Measurements from ENCODE around the gene SEPTIN6.

SEPTIN6 gene

DNA sequence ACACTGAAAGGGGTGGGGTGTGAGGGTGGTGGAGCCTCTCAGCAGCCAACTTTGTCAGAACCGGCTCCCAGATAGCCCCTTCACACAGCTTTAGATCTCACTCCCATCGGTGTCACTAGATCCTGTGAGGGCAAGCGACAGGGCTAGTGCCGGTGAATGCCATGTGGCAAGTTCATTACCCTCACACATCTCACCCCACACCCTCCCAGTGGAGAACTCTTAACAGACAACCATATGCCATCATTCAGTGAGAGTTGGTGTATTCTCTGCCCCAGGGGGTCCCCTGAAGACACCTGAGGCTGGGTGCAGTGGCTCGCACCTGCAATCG, 15.3 kb downstream of the SEPTIN6 start:
- Histone ChIP-seq H3K18ac (ENCODE audit: low read length) (no peak overlapping the region), H3K79me1 (ENCODE audit: low read length) (no peaks in the 10 kb centered on the region), H3K79me2 (ENCODE audit: control insufficient read depth, insufficient read depth, low read length, poor library complexity) (peaks cover 4% of the 10 kb centered on the region), H2AFZ (ENCODE audit: insufficient read depth, low read length, poor library complexity) (no peak overlapping the region), H3K4ac (ENCODE audit: low read depth, low read length) (no peak overlapping the region), H2BK12ac (ENCODE audit: low read length) (no peak overlapping the region), H3K4me1 (ENCODE audit: control insufficient read depth in 1 of 2, insufficient read depth in 2 of 2, low read length in 2 of 2) (no peaks in the 10 kb centered on the region), H3K4me3 (ENCODE audit: low read depth, low read length) (no peak overlapping the region), H3K27ac (ENCODE audit: low read depth, low read length) (no peak overlapping the region), H3K9me3 (ENCODE audit: insufficient read depth, low read depth, low read length) (no peaks in the 10 kb centered on the region), H3K36me3 (ENCODE audit: control insufficient read depth in 1 of 2, insufficient read depth in 2 of 2, low read length in 2 of 2) (peaks cover 8 to 15% of the 10 kb centered on the region in 2 experiments), H2AK5ac (ENCODE audit: low read length) (no peak overlapping the region), H3K27me3 (ENCODE audit: insufficient read depth, low read length) (no peaks in the 10 kb centered on the region), H4K91ac (ENCODE audit: low read depth, low read length) (no peak overlapping the region), H3K14ac (ENCODE audit: low read length) (no peak overlapping the region), H2BK120ac (ENCODE audit: insufficient read depth, low read length, poor library complexity) (no peak overlapping the region), H3K9ac (ENCODE audit: low read length) (no peak overlapping the region), H4K12ac (ENCODE audit: low read depth, low read length) (no peak overlapping the region), H2BK5ac (ENCODE audit: low read depth, low read length, poor library complexity) (no peak overlapping the region), H3K4me2 (ENCODE audit: low read length) (no peak overlapping the region), H3K23ac (ENCODE audit: low read length) (no peak overlapping the region), H4K8ac (ENCODE audit: low read depth, low read length) (no peak overlapping the region)
- no CpG with 5 or more reads among the region's 6 CpGs for WGBS (ENCODE audit: extremely low coverage, insufficient coverage, insufficient read length)
- no peak for DNase-seq

DNA sequence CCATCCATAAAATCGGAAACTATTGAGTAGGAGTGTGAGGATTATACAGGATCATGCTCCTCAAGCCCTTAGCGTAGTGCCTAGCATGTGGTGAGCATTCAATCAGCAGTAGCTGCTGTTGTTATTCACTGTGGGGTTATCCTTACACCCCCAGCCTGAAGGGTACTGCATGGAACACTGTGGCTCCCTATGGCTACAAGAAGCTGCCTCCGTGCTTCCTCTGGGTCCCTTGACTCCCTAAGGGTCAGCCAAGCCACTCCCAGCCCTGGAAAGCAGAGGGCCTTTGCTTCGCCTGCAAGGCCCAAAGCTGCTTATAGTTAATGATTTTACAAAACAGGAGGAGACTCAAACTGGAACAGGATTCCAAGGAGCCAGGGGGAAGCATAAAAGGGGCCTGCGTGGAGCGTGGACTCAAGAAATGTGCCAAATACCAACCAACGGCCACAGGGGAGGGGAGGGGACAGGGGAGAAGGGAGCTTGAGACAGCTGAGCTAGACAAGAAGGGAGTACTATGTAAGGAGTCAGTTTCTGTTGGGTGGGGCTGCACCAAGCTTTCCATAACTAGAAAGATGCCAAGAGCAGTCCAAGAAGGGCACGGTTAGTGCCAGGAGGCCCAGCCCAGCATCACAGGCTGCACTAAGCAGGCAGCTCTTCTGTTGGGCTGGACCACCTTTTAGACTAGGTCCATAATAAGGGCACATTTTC, 15.9 kb downstream of the SEPTIN6 start:
- Histone ChIP-seq H3K23ac (ENCODE audit: low read length) (no peak overlapping the region), H3K18ac (ENCODE audit: low read length) (no peak overlapping the region), H3K36me3 (ENCODE audit: control insufficient read depth in 1 of 2, insufficient read depth in 2 of 2, low read length in 2 of 2) (peaks cover 11 to 15% of the 10 kb centered on the region in 2 experiments), H2BK5ac (ENCODE audit: low read depth, low read length, poor library complexity) (no peak overlapping the region), H3K4ac (ENCODE audit: low read depth, low read length) (no peak overlapping the region), H2AK5ac (ENCODE audit: low read length) (no peak overlapping the region), H4K8ac (ENCODE audit: low read depth, low read length) (no peak overlapping the region), H2AFZ (ENCODE audit: insufficient read depth, low read length, poor library complexity) (no peak overlapping the region), H3K79me2 (ENCODE audit: control insufficient read depth, insufficient read depth, low read length, poor library complexity) (peaks cover 4% of the 10 kb centered on the region), H2BK12ac (ENCODE audit: low read length) (no peak overlapping the region), H3K4me3 (ENCODE audit: low read depth, low read length) (no peak overlapping the region), H3K27ac (ENCODE audit: low read depth, low read length) (no peak overlapping the region), H4K12ac (ENCODE audit: low read depth, low read length) (no peak overlapping the region), H3K4me2 (ENCODE audit: low read length) (no peak overlapping the region), H3K27me3 (ENCODE audit: insufficient read depth, low read length) (no peaks in the 10 kb centered on the region), H3K79me1 (ENCODE audit: low read length) (no peaks in the 10 kb centered on the region), H3K9me3 (ENCODE audit: insufficient read depth, low read depth, low read length) (no peaks in the 10 kb centered on the region), H3K4me1 (ENCODE audit: control insufficient read depth in 1 of 2, insufficient read depth in 2 of 2, low read length in 2 of 2) (no peaks in the 10 kb centered on the region), H3K14ac (ENCODE audit: low read length) (no peak overlapping the region), H3K9ac (ENCODE audit: low read length) (no peak overlapping the region), H4K91ac (ENCODE audit: low read depth, low read length) (no peak overlapping the region), H2BK120ac (ENCODE audit: insufficient read depth, low read length, poor library complexity) (no peak overlapping the region)
- no peak for DNase-seq
- WGBS (ENCODE audit: extremely low coverage, insufficient coverage, insufficient read length) = no CpG with 5 or more reads among the region's 8 CpGs

- Histone ChIP-seq H3K18ac (ENCODE audit: low read length) (no peak overlapping the region), H2AK5ac (ENCODE audit: low read length) (no peak overlapping the region), H3K4me2 (ENCODE audit: low read length) (no peak overlapping the region), H3K4ac (ENCODE audit: low read depth, low read length) (no peak overlapping the region), H4K8ac (ENCODE audit: low read depth, low read length) (no peak overlapping the region), H2BK5ac (ENCODE audit: low read depth, low read length, poor library complexity) (no peak overlapping the region), H3K9ac (ENCODE audit: low read length) (no peak overlapping the region), H3K23ac (ENCODE audit: low read length) (no peak overlapping the region), H2BK120ac (ENCODE audit: insufficient read depth, low read length, poor library complexity) (no peak overlapping the region), H3K9me3 (ENCODE audit: insufficient read depth, low read depth, low read length) (no peaks in the 10 kb centered on the region), H3K27ac (ENCODE audit: low read depth, low read length) (no peak overlapping the region), H2BK12ac (ENCODE audit: low read length) (no peak overlapping the region), H2AFZ (ENCODE audit: insufficient read depth, low read length, poor library complexity) (no peak overlapping the region), H3K79me1 (ENCODE audit: low read length) (no peaks in the 10 kb centered on the region), H4K91ac (ENCODE audit: low read depth, low read length) (no peak overlapping the region), H3K4me1 (ENCODE audit: control insufficient read depth in 1 of 2, insufficient read depth in 2 of 2, low read length in 2 of 2) (peaks cover 3 to 5% of the 10 kb centered on the region in 2 experiments), H3K27me3 (ENCODE audit: insufficient read depth, low read length) (no peaks in the 10 kb centered on the region), H3K14ac (ENCODE audit: low read length) (no peak overlapping the region), H4K12ac (ENCODE audit: low read depth, low read length) (no peak overlapping the region), H3K79me2 (ENCODE audit: control insufficient read depth, insufficient read depth, low read length, poor library complexity) (no peaks in the 10 kb centered on the region), H3K4me3 (ENCODE audit: low read depth, low read length) (no peak overlapping the region), H3K36me3 (ENCODE audit: control insufficient read depth in 1 of 2, insufficient read depth in 2 of 2, low read length in 2 of 2) (peaks cover 15% of the 10 kb centered on the region in 2 experiments)
- WGBS (ENCODE audit: extremely low coverage, insufficient coverage, insufficient read length) = no CpG with 5 or more reads among the region's 8 CpGs
- DNase-seq = no peak
Measured at GRCh38 chrX:119673336-119673735, 19.6 kb downstream of the SEPTIN6 start.

DNA sequence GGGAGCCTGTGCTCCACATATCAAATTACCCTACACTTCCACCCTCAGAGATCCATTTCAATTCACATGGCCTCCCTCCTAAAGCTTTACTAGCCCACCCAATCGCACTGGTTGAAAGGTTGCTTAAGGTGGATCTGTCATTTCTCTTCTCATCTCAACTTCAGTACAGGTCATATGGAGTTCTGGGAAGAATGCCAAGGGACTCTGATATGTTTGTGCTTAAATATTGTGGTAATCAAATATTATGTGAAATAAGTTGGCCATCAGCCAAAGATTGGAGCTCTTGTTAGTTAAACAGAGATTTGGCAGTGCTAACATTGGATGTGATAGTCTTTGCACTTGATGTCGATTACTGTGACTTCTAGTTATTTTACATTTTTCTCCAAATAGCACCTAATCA, 20.5 kb downstream of the SEPTIN6 start:
- WGBS (ENCODE audit: extremely low coverage, insufficient coverage, insufficient read length) = no CpG with 5 or more reads among the region's 2 CpGs
- Histone ChIP-seq H3K4me1 (ENCODE audit: control insufficient read depth in 1 of 2, insufficient read depth in 2 of 2, low read length in 2 of 2) (peaks cover 5% of the 10 kb centered on the region in 2 experiments), H3K9me3 (ENCODE audit: insufficient read depth, low read depth, low read length) (no peaks in the 10 kb centered on the region)

More for the DNA sequence above, 20.5 kb downstream of the SEPTIN6 start:
- no peak overlapping the region for H2BK5ac ChIP-seq (ENCODE audit: low read depth, low read length, poor library complexity)
- H3K79me2 ChIP-seq (ENCODE audit: control insufficient read depth, insufficient read depth, low read length, poor library complexity) = no peaks in the 10 kb centered on the region
- H2BK12ac ChIP-seq (ENCODE audit: low read length) = no peak overlapping the region
- H4K8ac ChIP-seq (ENCODE audit: low read depth, low read length) = no peak overlapping the region
- no peak overlapping the region for H3K4me3 ChIP-seq (ENCODE audit: low read depth, low read length)
- no peak overlapping the region for H3K9ac ChIP-seq (ENCODE audit: low read length)
- no peak overlapping the region for H3K14ac ChIP-seq (ENCODE audit: low read length)
- H4K12ac ChIP-seq (ENCODE audit: low read depth, low read length) = no peak overlapping the region
- H2AK5ac ChIP-seq (ENCODE audit: low read length) = no peak overlapping the region
- H3K4ac ChIP-seq (ENCODE audit: low read depth, low read length) = no peak overlapping the region
- no peak overlapping the region for H2AFZ ChIP-seq (ENCODE audit: insufficient read depth, low read length, poor library complexity)
- H3K18ac ChIP-seq (ENCODE audit: low read length) = no peak overlapping the region
- no peak overlapping the region for H2BK120ac ChIP-seq (ENCODE audit: insufficient read depth, low read length, poor library complexity)
- H3K79me1 ChIP-seq (ENCODE audit: low read length) = no peaks in the 10 kb centered on the region
- H3K36me3 ChIP-seq (ENCODE audit: control insufficient read depth in 1 of 2, insufficient read depth in 2 of 2, low read length in 2 of 2) = peaks cover 15% of the 10 kb centered on the region in 2 experiments
- no peak overlapping the region for H3K23ac ChIP-seq (ENCODE audit: low read length)
- DNase-seq = no peak
- H4K91ac ChIP-seq (ENCODE audit: low read depth, low read length) = no peak overlapping the region
- no peaks in the 10 kb centered on the region for H3K27me3 ChIP-seq (ENCODE audit: insufficient read depth, low read length)
- H3K4me2 ChIP-seq (ENCODE audit: low read length) = no peak overlapping the region
- H3K27ac ChIP-seq (ENCODE audit: low read depth, low read length) = no peak overlapping the region
